NCI-H2107 treated with DMSO at 0.1 percent for 48 hours (cell line): ENCODE results near the gene SMIM1.

ENCODE experiments used
- DNase-seq: peaks from one replicate; lab custom pipeline; 2025; ENCODE audit not compliant: unreplicated experiment; lab: John Stamatoyannopoulos, UW

SMIM1 gene

GRCh38 chr1:3753656-3754454 is 18.7 kb upstream of the SMIM1 start:
- DNase-seq: no peak

- DNase-seq: no peak
Observed at GRCh38 chr1:3756394-3756793, 16.2 kb upstream of the SMIM1 start.

- DNase-seq: no peak
Observed at GRCh38 chr1:3759164-3759563, 13.4 kb upstream of the SMIM1 start.

- DNase-seq: no peak
Observed at GRCh38 chr1:3759796-3760195, 12.8 kb upstream of the SMIM1 start.

GRCh38 chr1:3761296-3762010 is 11.1 kb upstream of the SMIM1 start:
- no peak for DNase-seq

- no peak for DNase-seq
Observed at GRCh38 chr1:3762151-3762872, 10.2 kb upstream of the SMIM1 start.

DNA sequence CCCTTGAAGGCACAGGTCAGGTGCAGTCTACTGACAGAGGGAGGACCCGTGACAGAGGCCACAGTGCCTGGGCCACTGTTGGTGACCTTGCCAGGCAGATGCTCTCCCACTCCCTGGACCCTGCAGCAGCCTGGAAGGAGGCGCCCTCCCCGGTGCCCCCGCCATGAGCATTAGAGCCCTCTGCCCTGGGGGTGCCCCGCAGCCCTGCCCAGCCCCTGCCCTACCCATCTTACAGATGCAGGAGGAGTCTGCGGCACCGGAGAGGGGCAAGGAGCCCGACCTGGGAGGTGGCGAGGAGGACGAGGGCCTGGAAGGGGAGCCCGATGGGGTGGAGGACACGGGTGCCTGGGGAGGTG is 9.7 kb upstream of the SMIM1 start:
- no peak for DNase-seq

- no peak for DNase-seq
Observed at GRCh38 chr1:3763351-3764125, 9.0 kb upstream of the SMIM1 start.

DNA sequence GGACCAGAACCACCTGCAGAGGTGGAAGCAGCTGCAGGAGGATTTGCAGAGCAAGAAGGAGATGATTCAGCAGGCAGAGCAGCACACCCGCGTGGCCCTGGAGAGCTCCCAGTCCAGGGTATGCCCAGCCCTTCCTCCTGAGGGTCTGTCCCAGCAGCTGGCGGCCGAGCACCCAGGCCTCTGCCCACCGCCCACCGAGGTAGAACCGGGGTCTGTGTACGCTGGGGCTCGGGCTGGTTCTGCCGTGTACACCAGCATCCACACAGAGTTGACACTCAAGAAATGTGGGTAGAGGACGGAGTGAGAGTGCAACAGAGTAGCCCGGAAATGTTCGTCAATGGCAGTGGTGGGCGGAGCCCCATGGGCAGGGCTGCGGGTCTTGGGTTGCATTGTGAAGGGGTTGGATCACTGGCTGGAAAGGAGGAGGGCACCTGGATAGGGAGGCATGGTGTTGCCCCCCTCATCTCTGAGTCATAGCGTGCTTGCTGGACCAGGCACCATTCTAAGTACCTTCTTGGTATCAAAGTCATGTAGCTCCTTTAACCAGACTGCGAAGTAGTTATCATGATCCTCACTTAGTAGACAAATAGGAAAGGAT is 5.1 kb upstream of the SMIM1 start:
- no peak for DNase-seq

- DNase-seq: no peak
Observed at GRCh38 chr1:3768811-3769390, 3.6 kb upstream of the SMIM1 start.

GRCh38 chr1:3770047-3770765 is 2.3 kb upstream of the SMIM1 start:
- no peak for DNase-seq

GRCh38 chr1:3771108-3772026 is 1.2 kb upstream of the SMIM1 start:
- no peak for DNase-seq

DNA sequence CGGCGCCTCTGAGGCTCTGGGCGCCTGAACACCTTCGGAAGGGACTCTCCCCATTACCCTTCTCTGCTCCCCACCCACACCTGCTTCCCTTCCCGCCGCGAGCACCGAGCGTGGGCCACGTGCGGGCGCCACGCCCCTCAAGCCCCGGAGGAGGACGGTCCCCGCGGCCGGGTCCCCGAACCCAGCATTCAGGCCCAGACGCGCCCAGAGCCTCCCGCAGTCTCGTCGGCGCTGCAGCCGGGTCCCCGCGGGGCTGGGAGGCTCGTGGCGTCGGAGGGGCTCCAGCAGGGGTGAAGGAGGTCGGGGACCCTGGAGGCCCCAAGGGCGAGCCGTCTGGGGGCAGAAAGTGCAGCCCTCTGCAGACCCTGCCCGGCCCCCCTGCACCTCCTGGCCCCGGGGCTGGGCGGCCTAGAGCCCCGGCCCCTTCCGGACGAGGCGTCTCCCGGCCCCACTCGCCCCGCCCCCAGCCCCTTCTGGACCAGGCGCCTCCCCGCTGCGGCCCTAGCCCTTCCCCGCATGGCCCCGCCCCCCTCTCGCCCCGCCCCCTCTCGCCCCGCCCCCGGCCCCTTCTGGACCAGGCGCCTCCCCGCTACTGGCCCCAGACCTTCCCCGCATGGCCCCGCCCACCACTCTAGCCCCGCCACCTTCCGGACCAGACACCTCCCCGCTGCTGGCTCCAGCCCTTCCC is 378 bp upstream of the SMIM1 start:
- no peak for DNase-seq

- DNase-seq: no peak
Observed at GRCh38 chr1:3773572-3774275, 1.2 kb downstream of the SMIM1 start.

DNA sequence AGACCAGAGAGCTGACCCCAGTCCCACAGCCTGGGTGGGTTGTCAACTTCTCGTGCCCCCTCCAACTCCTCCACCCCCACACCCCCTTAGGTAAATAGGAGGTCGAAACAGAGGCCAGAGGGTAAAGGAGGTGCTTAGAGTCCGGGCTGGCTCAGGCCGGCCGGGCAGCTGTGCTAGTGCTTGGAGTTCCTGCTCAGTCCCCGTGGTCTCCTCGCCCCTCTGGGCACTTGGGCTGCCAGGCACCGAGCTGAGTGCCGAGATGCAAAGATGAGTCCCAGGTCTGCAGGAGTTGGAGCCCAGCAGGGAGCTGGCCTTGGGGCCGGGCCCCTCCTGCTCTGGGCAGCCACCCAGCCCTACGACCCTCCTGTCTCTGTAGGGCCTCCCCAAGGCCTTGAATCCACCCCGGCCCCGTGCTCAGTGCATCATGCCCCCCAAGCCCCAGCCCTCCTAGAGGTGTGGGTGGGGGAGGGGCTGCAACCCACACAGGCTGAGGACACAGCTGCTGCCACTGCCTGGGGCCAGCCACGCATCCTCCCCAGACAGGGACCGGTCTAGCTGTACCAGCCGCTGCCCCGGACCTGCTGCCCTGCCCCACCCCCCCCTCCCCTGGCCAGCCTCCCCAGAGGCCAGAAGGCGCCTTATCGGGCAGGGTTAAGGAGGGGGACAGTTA is 1.9 kb downstream of the SMIM1 start:
- no peak for DNase-seq

- no peak for DNase-seq
Observed at GRCh38 chr1:3774946-3775489, 2.5 kb downstream of the SMIM1 start.
